Lower leg skin (tissue), 3 donors: ENCODE results near the gene DRGX.

Experiments
- POLR2A ChIP-seq, 2 donors: fragments of 450-650 bp; IDR thresholded peaks; one replicate each; pipeline ENCODE4 v1.6.1; 2016 to 2017; ENCODE audit warnings: antibody characterized with exemption in 2 of 2, mild to moderate bottlenecking in 1 of 2, moderate library complexity in 1 of 2
- TF ChIP-seq, protein P1 (sequence below), 3 donors: fragments of 450-650 bp; IDR thresholded peaks; one replicate each; pipeline ENCODE4 v1.5.1; 2016; ENCODE audit warnings: antibody characterized with exemption in 3 of 3, mild to moderate bottlenecking in 3 of 3, moderate library complexity in 2 of 3

DNA sequence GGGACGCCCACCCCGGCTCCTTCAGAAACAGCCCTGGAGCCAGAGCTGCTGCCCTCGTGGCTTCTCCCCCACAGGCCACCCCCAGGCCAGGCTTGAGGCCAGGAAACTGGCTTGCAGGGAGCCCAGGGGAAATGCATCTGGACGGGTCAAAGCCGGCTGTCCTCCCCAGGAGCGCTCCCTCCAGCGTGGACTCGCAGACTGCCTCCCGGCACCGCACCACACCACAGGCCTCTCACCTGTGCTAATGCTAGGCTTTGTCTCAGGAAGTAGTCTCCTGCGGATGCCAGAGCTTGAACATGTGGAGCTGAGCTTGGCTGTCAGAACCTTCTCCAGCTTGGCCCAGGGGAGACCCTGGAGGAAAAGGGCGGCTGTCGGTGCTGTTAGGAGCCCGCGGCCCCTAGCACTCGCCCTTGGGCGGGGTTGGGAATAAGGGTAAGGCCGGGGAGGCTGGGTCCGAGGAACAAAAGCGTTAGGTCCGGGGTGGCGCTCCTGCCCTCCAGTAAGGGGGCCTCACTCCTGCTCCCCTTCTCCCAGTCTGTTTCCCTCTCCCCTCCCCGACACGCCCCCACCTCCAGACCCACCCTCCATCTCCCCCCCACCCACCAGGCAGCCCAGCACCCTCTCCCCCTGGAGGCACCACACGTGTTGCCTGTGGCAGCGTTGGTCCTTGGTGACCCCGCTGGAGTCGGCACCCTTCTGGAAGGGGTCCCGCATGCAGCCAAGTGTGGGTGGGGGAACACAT lies 21.6 kb upstream of the DRGX start:
- TF ChIP-seq, protein P1, sequence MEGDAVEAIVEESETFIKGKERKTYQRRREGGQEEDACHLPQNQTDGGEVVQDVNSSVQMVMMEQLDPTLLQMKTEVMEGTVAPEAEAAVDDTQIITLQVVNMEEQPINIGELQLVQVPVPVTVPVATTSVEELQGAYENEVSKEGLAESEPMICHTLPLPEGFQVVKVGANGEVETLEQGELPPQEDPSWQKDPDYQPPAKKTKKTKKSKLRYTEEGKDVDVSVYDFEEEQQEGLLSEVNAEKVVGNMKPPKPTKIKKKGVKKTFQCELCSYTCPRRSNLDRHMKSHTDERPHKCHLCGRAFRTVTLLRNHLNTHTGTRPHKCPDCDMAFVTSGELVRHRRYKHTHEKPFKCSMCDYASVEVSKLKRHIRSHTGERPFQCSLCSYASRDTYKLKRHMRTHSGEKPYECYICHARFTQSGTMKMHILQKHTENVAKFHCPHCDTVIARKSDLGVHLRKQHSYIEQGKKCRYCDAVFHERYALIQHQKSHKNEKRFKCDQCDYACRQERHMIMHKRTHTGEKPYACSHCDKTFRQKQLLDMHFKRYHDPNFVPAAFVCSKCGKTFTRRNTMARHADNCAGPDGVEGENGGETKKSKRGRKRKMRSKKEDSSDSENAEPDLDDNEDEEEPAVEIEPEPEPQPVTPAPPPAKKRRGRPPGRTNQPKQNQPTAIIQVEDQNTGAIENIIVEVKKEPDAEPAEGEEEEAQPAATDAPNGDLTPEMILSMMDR (IDR thresholded peaks at IDR 0.05) = no peak
- TF ChIP-seq POLR2A (IDR thresholded peaks at IDR 0.05) = no peak
